HG03045 (cell line): ENCODE data around the gene TBC1D22B.
"Not testable (repeated sequence)": the region's sequence is repeated elsewhere in the genome, so short reads cannot be mapped to it uniquely, and the experiment has no call there.

Experiments
- ATAC-seq: cut with Tn5 transposase; IDR thresholded peaks from one replicate; pipeline ENCODE4 v1.9.1; 2021; ENCODE audit warnings: mild to moderate bottlenecking, moderate library complexity; ENCODE audit not compliant: unreplicated experiment

Gene TBC1D22B

GRCh38 chr6:37262446-37263026 lies 5.0 kb downstream of the TBC1D22B start:
- ATAC-seq = no peak

GRCh38 chr6:37265001-37265400 lies 7.4 kb downstream of the TBC1D22B start:
- no peak for ATAC-seq

- no peak for ATAC-seq
These were observed 8.3 kb downstream of the TBC1D22B start for GRCh38 chr6:37265860-37266259.

GRCh38 chr6:37269105-37269504 lies 11.5 kb downstream of the TBC1D22B start:
- no peak for ATAC-seq

GRCh38 chr6:37272834-37273566 lies 15.4 kb downstream of the TBC1D22B start:
- ATAC-seq = no peak

- ATAC-seq = no peak
These were observed 16.1 kb downstream of the TBC1D22B start for GRCh38 chr6:37273690-37274089.

- ATAC-seq = no peak
These were observed 17.8 kb downstream of the TBC1D22B start for GRCh38 chr6:37275350-37275749.

GRCh38 chr6:37277001-37277409 lies 19.4 kb downstream of the TBC1D22B start:
- ATAC-seq = no peak

- no peak for ATAC-seq
These were observed 22.0 kb downstream of the TBC1D22B start for GRCh38 chr6:37279366-37280134.

- no peak for ATAC-seq
These were observed 22.8 kb downstream of the TBC1D22B start for GRCh38 chr6:37280162-37280887.

- ATAC-seq = no peak
These were observed 24.8 kb downstream of the TBC1D22B start for GRCh38 chr6:37282371-37282770.

- ATAC-seq = no peak
These were observed 25.7 kb downstream of the TBC1D22B start for GRCh38 chr6:37283268-37283667.

GRCh38 chr6:37283671-37284151 lies 26.1 kb downstream of the TBC1D22B start:
- ATAC-seq = no peak

GRCh38 chr6:37284781-37285180 lies 27.2 kb downstream of the TBC1D22B start:
- ATAC-seq = no peak

- no peak for ATAC-seq
These were observed 28.3 kb downstream of the TBC1D22B start for GRCh38 chr6:37285861-37286311.

- no peak for ATAC-seq
These were observed 30.1 kb downstream of the TBC1D22B start for GRCh38 chr6:37287519-37288157.

- no peak for ATAC-seq
These were observed 30.7 kb downstream of the TBC1D22B start for GRCh38 chr6:37288247-37288646.

GRCh38 chr6:37289931-37290330 lies 32.4 kb downstream of the TBC1D22B start:
- ATAC-seq = no peak

- no peak for ATAC-seq
These were observed 35.9 kb downstream of the TBC1D22B start for GRCh38 chr6:37293426-37293825.

GRCh38 chr6:37297637-37298036 lies 40.1 kb downstream of the TBC1D22B start:
- not testable (repeated sequence) for ATAC-seq
